Fibroblast of villous mesenchyme (primary cell): Measurements from ENCODE around the gene RTL1. TPM values are rescaled to one million over a fixed set of nuclear protein-coding genes. Genes with fewer than 3 reads are reported as not detected.

Source experiments
- DNase-seq: peaks from one replicate; pipeline ENCODE4 v3.0.0-alpha.2; 2010; ENCODE audit warnings: low read depth
- H3K4me3 ChIP-seq: 2 replicates; pipeline ENCODE4 v1.5.1; 2011; ENCODE audit warnings: low read depth, mild to moderate bottlenecking, low read length
- CTCF ChIP-seq: IDR thresholded peaks from 2 replicates; pipeline ENCODE4 v1.5.1; 2012; ENCODE audit warnings: low read depth, mild to moderate bottlenecking, low read length; ENCODE audit not compliant: insufficient read depth
- total RNA-seq: library from RNA; depleted of rRNA; stranded (reverse); fragments of >200 nt; gene quantifications from 2 replicates; pipeline ENCODE4 v1.2.3, GENCODE V29; 2012

RTL1 gene
- total RNA-seq, 1 donor: not detected

GRCh38 chr14:100893228-100893601, 10.3 kb downstream of the RTL1 start:
- DNase-seq: no peak
- no peak for TF ChIP-seq CTCF

GRCh38 chr14:100892496-100893227, 10.9 kb downstream of the RTL1 start:
- no peak overlapping the region for H3K4me3 ChIP-seq
- no peak for TF ChIP-seq CTCF
- DNase-seq: no peak

More at GRCh38 chr14:100893228-100893601, 10.3 kb downstream of the RTL1 start:
- no peak overlapping the region for H3K4me3 ChIP-seq

- no peak overlapping the region for H3K4me3 ChIP-seq
- no peak for TF ChIP-seq CTCF
- no peak for DNase-seq
These were observed 11.7 kb downstream of the RTL1 start for GRCh38 chr14:100891501-100892445.

- DNase-seq: no peak
- H3K4me3 ChIP-seq: no peak overlapping the region
- no peak for TF ChIP-seq CTCF
These were observed 12.5 kb downstream of the RTL1 start for GRCh38 chr14:100891051-100891450.

- no peak for TF ChIP-seq CTCF
- DNase-seq: no peak
- H3K4me3 ChIP-seq: no peak overlapping the region
These were observed 13.3 kb downstream of the RTL1 start for GRCh38 chr14:100890061-100890850.

GRCh38 chr14:100889641-100890040, 13.9 kb downstream of the RTL1 start:
- no peak overlapping the region for H3K4me3 ChIP-seq
- no peak for DNase-seq
- TF ChIP-seq CTCF: no peak
